ENCODE results near the gene RCAN3. TPM values are rescaled to one million over a fixed set of nuclear protein-coding genes. Genes with fewer than 3 reads are reported as not detected.
A peak's percentile ranks its signal among the peaks of the same experiment; 100 is the strongest.
"Not testable (repeated sequence)": the region's sequence is repeated elsewhere in the genome, so short reads cannot be mapped to it uniquely, and the experiment has no call there.

RCAN3 gene
- total RNA-seq, 2 experiments from 2014 or later: 62.3 to 67.5 TPM

- H3K27me3 Mint-ChIP-seq: no peaks in the 10 kb centered on the region
- intact Hi-C loops (cut with DNase I, micrococcal nuclease): no loop called here
These were observed 44.6 kb downstream of the RCAN3 start for GRCh38 chr1:24547195-24547594.

GRCh38 chr1:24548070-24548469 is 45.4 kb downstream of the RCAN3 start:
- H3K27ac Mint-ChIP-seq: no peak overlapping the region
- intact Hi-C loops (cut with DNase I, micrococcal nuclease): no loop called here
- ChIA-PET CTCF (interaction anchor here (0.6 to 1.3 kb wide), 6 partner anchors 56 to 608 kb away, joined by 3 to 6 read pairs (median 4); partner anchors contain the start of gene NIPAL3), POLR2A (no interaction called here)
- H3K4me1 Mint-ChIP-seq: peaks cover 21% of the 10 kb centered on the region
- no peak for DNase-seq
- no peaks in the 10 kb centered on the region for H3K9me3 Mint-ChIP-seq (ENCODE audit: low read depth)
- H3K4me3 Mint-ChIP-seq: no peak overlapping the region
- ATAC-seq: no peak
- no peaks in the 10 kb centered on the region for H3K36me3 Mint-ChIP-seq (ENCODE audit: low read depth)
- no peaks in the 10 kb centered on the region for H3K27me3 Mint-ChIP-seq

More at GRCh38 chr1:24547195-24547594, 44.6 kb downstream of the RCAN3 start:
- ATAC-seq (no peak), DNase-seq (no peak)
- ChIA-PET POLR2A (interaction anchor here (0.5 to 0.7 kb wide), 3 partner anchors 10 to 126 kb away, joined by 3 to 14 read pairs (median 3); no protein-coding TSS in a partner anchor), CTCF (interaction anchor here (0.6 to 1.3 kb wide), 3 partner anchors 87 to 397 kb away, joined by 3 to 6 read pairs (median 4); no protein-coding TSS in a partner anchor)
- Mint-ChIP-seq H3K27ac (no peak overlapping the region), H3K9me3 (ENCODE audit: low read depth) (no peaks in the 10 kb centered on the region), H3K36me3 (ENCODE audit: low read depth) (no peaks in the 10 kb centered on the region), H3K4me1 (peaks cover 24% of the 10 kb centered on the region), H3K4me3 (no peak overlapping the region)

- ATAC-seq; DNase-seq; intact Hi-C loops (cut with DNase I, micrococcal nuclease); H3K27me3 Mint-ChIP-seq; H3K4me3 Mint-ChIP-seq; H3K9me3 Mint-ChIP-seq (ENCODE audit: low read depth); H3K27ac Mint-ChIP-seq; POLR2A ChIA-PET; H3K36me3 Mint-ChIP-seq (ENCODE audit: low read depth): not testable (repeated sequence)
- H3K4me1 Mint-ChIP-seq: peaks cover 21% of the 10 kb centered on the region
- CTCF ChIA-PET: interaction anchor here (1.0 to 1.1 kb wide), 3 partner anchors 38 to 257 kb away, joined by 3 to 5 read pairs (median 3); no protein-coding TSS in a partner anchor
These were observed 46.6 kb downstream of the RCAN3 start for GRCh38 chr1:24549210-24549609.

GRCh38 chr1:24551290-24551959 is 48.8 kb downstream of the RCAN3 start:
- H3K27me3 Mint-ChIP-seq: no peaks in the 10 kb centered on the region

DNA sequence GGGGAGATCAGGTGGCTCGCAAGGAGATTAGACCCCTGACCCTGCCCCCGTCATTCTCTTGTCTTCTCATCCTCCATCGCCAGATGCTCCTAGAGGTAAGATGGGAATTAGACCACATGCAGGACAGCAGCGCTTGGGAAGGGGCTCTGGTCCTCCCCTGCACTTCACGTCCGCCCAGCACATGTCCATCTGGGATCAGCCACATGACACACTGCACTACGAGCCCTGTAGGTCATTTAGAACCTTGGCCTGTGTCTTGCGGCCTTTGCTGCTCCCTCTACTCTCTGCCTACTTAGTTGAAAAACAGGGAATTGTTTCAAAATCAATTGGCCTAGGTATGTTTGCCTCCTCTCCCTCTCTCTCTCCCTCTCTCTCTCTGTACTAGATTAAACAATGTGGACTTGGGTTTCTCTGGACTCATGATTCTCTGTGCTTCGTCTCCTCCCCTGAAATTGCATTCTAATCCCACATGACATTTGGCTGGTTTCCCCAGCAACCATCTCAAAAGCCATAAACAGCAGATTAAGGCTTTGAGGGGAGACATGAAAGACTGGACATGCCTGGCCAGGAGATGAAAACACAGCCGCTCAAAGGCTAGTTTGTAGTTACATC is 49.4 kb downstream of the RCAN3 start:
- DNase-seq (no peak), ATAC-seq (no peak)
- Mint-ChIP-seq H3K27me3 (peaks cover under 1% of the 10 kb centered on the region), H3K36me3 (ENCODE audit: low read depth) (no peaks in the 10 kb centered on the region), H3K4me1 (peaks cover 8% of the 10 kb centered on the region), H3K9me3 (ENCODE audit: low read depth) (no peaks in the 10 kb centered on the region), H3K27ac (no peak overlapping the region), H3K4me3 (no peak overlapping the region)
- intact Hi-C loops (cut with DNase I, micrococcal nuclease): no loop called here
- ChIA-PET POLR2A (no interaction called here), CTCF (no interaction called here)

More at GRCh38 chr1:24551290-24551959, 48.8 kb downstream of the RCAN3 start:
- Mint-ChIP-seq H3K36me3 (ENCODE audit: low read depth) (no peaks in the 10 kb centered on the region), H3K9me3 (ENCODE audit: low read depth) (no peaks in the 10 kb centered on the region), H3K4me3 (no peak overlapping the region), H3K27ac (no peak overlapping the region), H3K4me1 (peaks cover 8% of the 10 kb centered on the region)
- ChIA-PET CTCF (no interaction called here), POLR2A (no interaction called here)
- DNase-seq: no peak
- ATAC-seq: no peak
- intact Hi-C loops (cut with DNase I, micrococcal nuclease): no loop called here

DNA sequence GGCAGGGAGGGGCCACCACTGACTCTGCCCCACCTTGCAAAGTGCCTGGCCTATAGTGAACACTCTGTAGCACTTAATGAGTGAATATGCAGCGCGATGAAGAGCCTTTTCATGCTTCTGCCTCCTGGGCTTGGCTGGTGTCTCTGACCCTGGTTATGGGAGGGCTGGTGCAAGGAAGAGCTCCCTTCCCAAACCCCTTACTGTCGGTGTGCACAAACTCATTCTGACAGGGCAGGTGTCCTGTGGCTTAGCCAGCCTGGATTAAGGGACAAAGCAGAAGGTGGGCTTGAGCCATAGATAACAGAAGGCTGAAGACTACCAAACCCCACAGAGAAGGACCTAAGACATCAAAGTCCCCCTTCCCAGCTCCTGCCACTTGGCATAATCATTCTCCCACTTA is 51.3 kb downstream of the RCAN3 start:
- no peak for DNase-seq
- peaks cover 4% of the 10 kb centered on the region for H3K27me3 Mint-ChIP-seq
- no peak overlapping the region for H3K4me3 Mint-ChIP-seq
- no peak for ATAC-seq
- intact Hi-C loops (cut with DNase I, micrococcal nuclease): loop anchor here in 1 of 2 experiments (2.0 kb wide), 1 partner anchor 17 kb away; no protein-coding TSS in a partner anchor
- ChIA-PET CTCF (no interaction called here), POLR2A (interaction anchor here (0.7 kb wide), 1 partner anchor 62 kb away, joined by 3 read pairs; no protein-coding TSS in a partner anchor)
- peaks cover 5% of the 10 kb centered on the region for H3K4me1 Mint-ChIP-seq
- no peaks in the 10 kb centered on the region for H3K9me3 Mint-ChIP-seq (ENCODE audit: low read depth)
- no peak overlapping the region for H3K27ac Mint-ChIP-seq
- no peaks in the 10 kb centered on the region for H3K36me3 Mint-ChIP-seq (ENCODE audit: low read depth)

- Mint-ChIP-seq H3K27ac (no peak overlapping the region), H3K27me3 (peaks cover 4% of the 10 kb centered on the region), H3K9me3 (ENCODE audit: low read depth) (no peaks in the 10 kb centered on the region), H3K4me3 (no peak overlapping the region), H3K36me3 (ENCODE audit: low read depth) (no peaks in the 10 kb centered on the region), H3K4me1 (peaks cover 4% of the 10 kb centered on the region)
- intact Hi-C loops (cut with DNase I, micrococcal nuclease): loop anchor here in 1 of 2 experiments (2.0 kb wide), 1 partner anchor 16 kb away; no protein-coding TSS in a partner anchor
- ATAC-seq: no peak
- ChIA-PET POLR2A (no interaction called here), CTCF (interaction anchor here (1.8 kb wide), 1 partner anchor 33 kb away, joined by 7 read pairs; no protein-coding TSS in a partner anchor)
- DNase-seq: no peak
These were observed 52.1 kb downstream of the RCAN3 start for GRCh38 chr1:24554714-24555113.

GRCh38 chr1:24555591-24556413 is 53.2 kb downstream of the RCAN3 start, which contains the start of gene NCMAP:
NCMAP (plus strand) TSS chr1:24556087; CDS start chr1:24595431, 39,344 bp downstream.
- Mint-ChIP-seq H3K4me1 (peaks cover 4% of the 10 kb centered on the region), H3K27me3 (peaks cover 4% of the 10 kb centered on the region), H3K27ac (peak within 1 kb of the TSS; percentile 53), H3K36me3 (ENCODE audit: low read depth) (no peaks in the 10 kb centered on the region), H3K4me3 (peak within 1 kb of the TSS; percentile 57), H3K9me3 (ENCODE audit: low read depth) (no peaks in the 10 kb centered on the region)
- ChIA-PET POLR2A (no interaction called here), CTCF (interaction anchor here (0.7 to 1.8 kb wide), 5 partner anchors 10 to 165 kb away, joined by 3 to 7 read pairs (median 3); no protein-coding TSS in a partner anchor)
- intact Hi-C loops (cut with DNase I, micrococcal nuclease): loop anchor here (1.0 to 2.0 kb wide), 2 partner anchors 15 kb away; no protein-coding TSS in a partner anchor
- DNase-seq (peak; percentile 62), ATAC-seq (peak; percentile 75)

DNA sequence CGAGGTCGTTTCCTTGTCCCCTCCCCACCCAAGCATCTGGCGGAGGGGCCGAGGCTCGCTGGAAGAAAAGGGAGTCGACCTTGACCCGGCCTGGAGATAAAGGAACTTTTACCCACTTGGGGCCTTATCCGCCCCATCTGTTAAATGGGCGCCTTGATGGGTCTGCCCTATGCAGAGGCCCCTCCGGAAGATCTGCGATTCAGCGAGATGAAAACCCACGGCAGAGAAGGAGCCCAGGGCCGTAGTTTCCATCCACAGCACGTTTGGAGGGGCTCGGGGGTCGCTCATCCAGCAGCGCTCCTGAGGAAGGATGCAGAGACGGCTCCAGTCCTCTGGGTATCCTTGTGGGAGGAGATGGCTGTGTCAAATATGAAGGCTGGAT is 53.8 kb downstream of the RCAN3 start:
- Mint-ChIP-seq H3K27me3 (peaks cover 4% of the 10 kb centered on the region), H3K4me3 (peak overlapping the region; percentile 30), H3K27ac (no peak overlapping the region), H3K4me1 (peaks cover 4% of the 10 kb centered on the region), H3K9me3 (ENCODE audit: low read depth) (no peaks in the 10 kb centered on the region), H3K36me3 (ENCODE audit: low read depth) (no peaks in the 10 kb centered on the region)
- intact Hi-C loops (cut with DNase I, micrococcal nuclease): loop anchor here in 1 of 2 experiments (1.0 kb wide), 1 partner anchor 15 kb away; no protein-coding TSS in a partner anchor
- DNase-seq (no peak), ATAC-seq (no peak)
- CTCF ChIA-PET: no interaction called here
- POLR2A ChIA-PET: no interaction called here

- peaks cover 4% of the 10 kb centered on the region for H3K27me3 Mint-ChIP-seq
- no peaks in the 10 kb centered on the region for H3K9me3 Mint-ChIP-seq (ENCODE audit: low read depth)
- DNase-seq: no peak
- intact Hi-C loops (cut with DNase I, micrococcal nuclease): no loop called here
- H3K36me3 Mint-ChIP-seq (ENCODE audit: low read depth): no peaks in the 10 kb centered on the region
- no peak overlapping the region for H3K4me3 Mint-ChIP-seq
- ChIA-PET CTCF (interaction anchor here (0.7 to 1.6 kb wide), 3 partner anchors 24 to 378 kb away, joined by 3 to 11 read pairs (median 3); no protein-coding TSS in a partner anchor), POLR2A (interaction anchor here (0.6 kb wide), 1 partner anchor 11 kb away, joined by 3 read pairs; no protein-coding TSS in a partner anchor)
- no peak overlapping the region for H3K27ac Mint-ChIP-seq
- ATAC-seq: no peak
- H3K4me1 Mint-ChIP-seq: peaks cover 4% of the 10 kb centered on the region
These were observed 54.6 kb downstream of the RCAN3 start for GRCh38 chr1:24557220-24557619.

- Mint-ChIP-seq H3K36me3 (ENCODE audit: low read depth) (no peaks in the 10 kb centered on the region), H3K27me3 (peaks cover 4% of the 10 kb centered on the region), H3K9me3 (ENCODE audit: low read depth) (no peaks in the 10 kb centered on the region), H3K4me3 (no peak overlapping the region), H3K27ac (no peak overlapping the region), H3K4me1 (peaks cover 4% of the 10 kb centered on the region)
- CTCF ChIA-PET: interaction anchor here (0.6 to 1.6 kb wide), 6 partner anchors 16 to 626 kb away, joined by 3 to 11 read pairs (median 3); no protein-coding TSS in a partner anchor
- intact Hi-C loops (cut with DNase I, micrococcal nuclease): no loop called here
- no peak for DNase-seq
- POLR2A ChIA-PET: interaction anchor here (0.6 kb wide), 1 partner anchor 17 kb away, joined by 5 read pairs; no protein-coding TSS in a partner anchor
- no peak for ATAC-seq
These were observed 55.1 kb downstream of the RCAN3 start for GRCh38 chr1:24557711-24558131.
